NCI-H226 (cell line): ENCODE results near the gene PSMD13.
A peak's percentile ranks its signal among the peaks of the same experiment; 100 is the strongest.

Source experiments
- DNase-seq: peaks from one replicate; pipeline ENCODE4 v3.0.0-alpha.2; 2015

Gene PSMD13

GRCh38 chr11:205221-206001, 31.4 kb upstream of the PSMD13 start:
- DNase-seq, result no peak

GRCh38 chr11:206002-206384, 30.8 kb upstream of the PSMD13 start:
- no peak for DNase-seq

DNA sequence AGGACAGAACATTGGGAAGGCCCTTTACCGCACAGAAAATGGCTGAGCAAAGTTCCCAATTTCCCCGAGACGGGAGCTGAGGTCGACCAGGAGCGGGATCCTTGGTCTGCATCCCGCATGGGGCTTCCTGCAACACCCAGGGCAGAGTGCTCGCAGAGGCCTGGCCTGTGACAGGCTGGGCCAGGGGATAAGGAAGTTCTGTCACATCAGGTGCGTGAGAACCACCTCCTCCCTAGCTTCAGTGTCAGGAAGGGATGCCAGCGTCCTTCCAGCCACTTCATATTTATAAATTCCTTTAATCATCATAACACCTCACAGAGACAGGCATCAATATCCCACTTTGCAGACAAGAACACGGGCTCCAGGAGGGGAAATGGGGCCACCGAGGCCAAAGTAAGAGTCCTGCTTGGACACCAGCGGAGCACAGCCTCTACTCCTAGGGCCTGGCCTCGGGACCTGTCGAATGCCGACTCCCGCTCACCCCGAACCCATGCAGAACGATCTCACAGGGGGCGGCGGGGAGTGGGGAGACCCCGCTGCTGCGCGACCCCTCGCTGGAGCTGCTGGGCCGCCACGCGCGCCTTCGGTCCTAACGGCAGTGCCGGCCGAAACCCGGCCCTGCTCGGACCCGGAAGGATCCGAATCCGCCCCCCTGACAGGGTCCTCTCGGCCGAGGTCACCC, 30.1 kb upstream of the PSMD13 start:
- no peak for DNase-seq

DNA sequence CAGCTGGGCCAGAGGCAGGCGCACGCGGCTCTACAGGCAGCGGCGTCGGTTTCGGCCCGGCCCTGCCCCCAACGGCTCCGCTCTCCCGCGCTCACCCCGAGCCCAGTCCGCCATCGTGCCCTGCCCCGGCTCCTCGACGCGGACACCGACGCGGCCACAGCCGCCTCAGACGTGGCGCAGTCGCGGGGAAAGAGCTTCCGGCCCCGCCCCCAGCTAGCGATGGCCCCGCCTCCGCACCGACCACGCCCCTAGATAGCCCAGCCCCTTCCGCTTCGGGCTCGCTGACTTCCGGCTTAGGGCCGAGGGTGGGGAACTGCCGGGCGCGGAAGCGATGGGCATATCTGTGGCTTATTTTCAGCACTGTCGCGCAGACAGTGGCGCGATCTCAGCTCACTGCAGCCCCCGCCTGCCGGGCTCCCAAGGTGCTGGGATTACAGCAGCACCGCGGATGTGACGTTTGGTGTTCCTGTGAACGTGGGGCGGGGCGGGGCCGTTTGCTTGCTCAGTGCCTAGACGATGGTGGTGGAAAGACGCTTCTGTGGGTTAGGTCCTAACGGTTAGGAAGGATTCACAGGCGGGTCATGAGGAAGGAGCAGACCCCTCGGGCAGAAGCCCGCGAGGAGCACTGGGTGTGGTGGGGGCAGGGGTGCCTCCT, 29.4 kb upstream of the PSMD13 start, which contains the start of the genes BET1L and RIC8A:
TSS of gene BET1L (minus strand) at position 192 of the 655 bp plus-strand sequence. CDS start at position 114, 78 bp downstream.
TSS of gene RIC8A (plus strand) at position 501 of the 655 bp plus-strand sequence. CDS start 1,147 bp downstream, outside the sequence.
- peak; percentile 99 for DNase-seq

DNA sequence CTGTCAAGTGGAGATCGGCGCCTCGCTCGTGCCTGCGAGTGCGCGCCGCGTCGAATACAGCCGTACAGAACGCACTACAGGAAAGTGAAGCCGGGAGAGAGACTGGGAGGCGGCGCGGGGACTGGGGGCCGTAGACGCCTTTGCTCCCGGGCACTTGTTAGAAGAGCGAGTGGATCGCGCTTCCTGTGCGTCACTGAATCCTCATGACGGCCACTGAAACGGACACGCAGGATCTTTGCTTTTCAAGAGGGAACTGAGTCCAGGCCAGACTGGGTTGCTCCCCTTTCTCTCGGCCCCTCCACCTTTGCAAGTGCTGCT, 29.0 kb upstream of the PSMD13 start:
- DNase-seq, result peak; percentile 12

DNA sequence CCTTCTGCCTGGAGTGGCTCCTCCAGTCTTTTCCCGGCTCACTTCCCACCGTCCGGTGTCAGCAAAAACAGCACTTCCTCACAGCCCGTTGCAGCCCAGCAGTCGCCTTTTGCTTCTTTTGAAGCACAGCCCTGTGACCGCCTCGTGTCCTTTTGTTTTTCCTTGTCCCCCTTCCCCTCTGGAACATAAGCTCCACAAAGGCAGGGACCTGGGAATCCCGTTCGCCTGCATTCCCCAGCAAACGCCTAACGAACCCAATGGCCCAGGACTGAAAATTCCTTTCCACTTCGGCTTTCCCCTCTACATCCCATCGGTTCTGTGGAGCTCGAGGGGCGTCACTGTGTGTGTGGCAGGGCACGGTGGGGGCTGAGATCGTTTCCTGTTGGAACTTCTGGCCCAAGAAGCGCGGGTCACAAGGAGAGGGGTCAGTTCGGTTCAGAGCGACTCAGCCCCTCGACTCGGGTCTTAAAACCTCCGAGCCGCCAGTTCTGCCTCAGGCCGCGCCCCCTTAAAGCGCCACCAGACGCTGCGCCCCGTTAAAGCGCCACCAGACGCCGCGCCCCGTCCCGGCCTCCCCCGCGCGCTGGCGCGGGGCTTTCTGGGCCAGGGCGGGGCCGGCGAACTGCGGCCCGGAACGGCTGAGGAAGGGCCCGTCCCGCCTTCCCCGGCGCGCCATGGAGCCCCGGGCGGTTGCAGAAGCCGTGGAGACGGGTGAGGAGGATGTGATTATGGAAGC, 28.4 kb upstream of the PSMD13 start:
- peak; percentile 77 for DNase-seq

DNA sequence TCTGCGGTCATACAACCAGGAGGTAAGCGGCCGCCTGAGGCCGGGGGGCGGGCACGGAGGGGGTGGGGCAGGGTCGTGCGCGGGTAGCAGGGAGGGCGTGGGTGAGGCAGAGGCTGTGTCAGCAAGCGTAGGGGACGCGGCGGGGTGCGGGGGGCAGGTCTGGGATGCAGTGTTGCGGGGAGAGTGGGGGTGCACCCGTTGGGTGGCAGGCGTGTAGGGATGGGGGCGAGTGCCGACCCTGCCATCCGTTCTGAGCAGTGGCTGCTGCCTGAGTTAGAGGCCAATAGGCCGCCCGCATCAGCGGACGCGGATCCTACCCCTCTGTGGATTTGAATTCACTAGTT, 27.9 kb upstream of the PSMD13 start:
- no peak for DNase-seq

GRCh38 chr11:209275-210121, 27.3 kb upstream of the PSMD13 start:
- no peak for DNase-seq

- peak; percentile 76 for DNase-seq
Observed at GRCh38 chr11:210122-210802, 26.5 kb upstream of the PSMD13 start.

DNA sequence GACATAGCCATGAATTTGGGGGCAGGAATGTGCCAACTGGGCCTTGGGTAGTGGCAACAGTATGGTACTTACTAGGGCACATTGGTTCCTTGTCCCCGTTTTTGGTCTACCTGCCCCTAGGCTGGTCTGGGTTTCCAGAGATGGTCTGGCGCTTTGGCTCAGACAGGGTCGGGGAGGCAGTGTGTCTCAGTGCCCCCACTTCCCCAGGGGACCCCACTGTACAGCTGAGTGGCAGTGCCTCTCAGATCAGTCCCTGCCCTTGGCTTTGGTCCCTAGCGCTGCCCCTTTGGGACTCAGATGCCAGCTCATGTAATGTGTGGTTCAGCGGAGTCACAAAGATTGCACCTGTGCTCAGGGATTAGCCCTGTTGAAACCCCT, 26.0 kb upstream of the PSMD13 start:
- no peak for DNase-seq

- DNase-seq, result no peak
Observed at GRCh38 chr11:211295-211694, 25.5 kb upstream of the PSMD13 start.

DNA sequence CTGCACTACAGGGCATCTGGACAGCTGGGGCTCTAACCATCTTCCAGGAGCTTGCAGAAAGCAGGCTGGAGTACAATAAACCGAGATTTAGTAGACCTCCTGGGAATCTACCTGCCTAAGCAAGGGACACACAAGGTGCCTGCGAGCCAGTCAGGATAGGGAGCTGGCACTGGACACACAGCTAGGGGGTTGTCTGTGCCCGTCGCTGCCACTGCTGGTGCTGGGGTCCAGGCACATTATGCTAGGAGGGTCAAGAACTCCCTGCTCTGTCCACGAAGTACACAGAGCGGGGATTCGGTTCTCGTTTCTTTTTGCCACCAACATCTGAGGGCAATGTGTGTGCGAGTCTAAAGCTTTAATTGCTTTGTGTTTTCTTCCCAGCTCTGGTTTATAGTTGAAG, 25.0 kb upstream of the PSMD13 start:
- no peak for DNase-seq

DNA sequence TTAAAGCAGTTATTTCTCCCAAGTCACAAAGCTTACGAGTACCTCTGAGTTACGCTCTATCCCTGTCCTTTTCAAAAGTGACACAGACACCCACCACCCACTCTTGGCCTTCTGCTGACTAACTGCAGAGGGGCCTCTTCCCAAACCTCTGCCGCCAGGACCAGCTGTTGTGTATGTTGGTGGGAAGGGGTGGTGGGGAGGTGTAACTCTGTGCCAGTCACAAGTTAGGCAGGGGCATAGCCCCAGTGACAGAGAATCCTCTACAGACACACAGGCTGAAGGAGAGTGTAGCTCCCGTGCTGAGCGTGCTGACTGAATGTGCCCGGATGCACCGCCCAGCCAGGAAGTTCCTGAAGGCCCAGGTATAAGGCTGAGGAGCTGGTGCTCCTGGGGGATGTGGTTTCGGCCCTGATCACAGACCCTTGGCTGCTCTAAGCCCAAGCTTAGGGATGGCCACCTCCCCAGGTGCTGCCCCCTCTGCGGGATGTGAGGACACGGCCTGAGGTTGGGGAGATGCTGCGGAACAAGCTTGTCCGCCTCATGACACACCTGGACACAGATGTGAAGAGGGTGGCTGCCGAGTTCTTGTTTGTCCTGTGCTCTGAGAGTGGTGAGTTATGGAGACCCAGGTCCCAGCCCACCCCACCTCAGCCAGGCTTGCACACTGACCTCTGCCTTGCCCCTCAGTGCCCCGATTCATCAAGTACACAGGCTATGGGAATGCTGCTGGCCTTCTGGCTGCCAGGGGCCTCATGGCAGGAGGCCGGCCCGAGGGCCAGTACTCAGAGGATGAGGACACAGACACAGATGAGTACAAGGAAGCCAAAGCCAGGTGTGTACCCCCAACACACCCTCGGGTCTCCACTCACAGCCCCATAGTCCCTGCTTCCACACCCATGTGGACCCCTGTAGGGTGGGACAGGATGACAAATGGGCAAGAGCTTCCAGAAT, 24.4 kb upstream of the PSMD13 start:
- DNase-seq, result no peak

DNA sequence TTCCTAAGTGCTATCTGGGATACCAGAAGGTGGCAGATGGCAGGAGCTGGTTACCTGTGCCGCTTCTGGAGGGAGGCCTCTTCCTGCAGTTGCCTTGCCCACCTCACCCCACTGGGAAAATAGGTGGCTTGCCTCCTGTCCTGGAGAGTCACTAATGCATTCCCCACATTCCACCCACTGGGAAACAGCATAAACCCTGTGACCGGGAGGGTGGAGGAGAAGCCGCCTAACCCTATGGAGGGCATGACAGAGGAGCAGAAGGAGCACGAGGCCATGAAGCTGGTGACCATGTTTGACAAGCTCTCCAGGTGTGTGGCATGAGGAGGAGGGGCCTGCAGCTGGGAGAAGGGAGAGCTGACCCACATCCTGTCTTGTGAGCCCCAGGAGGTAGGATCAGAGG, 23.7 kb upstream of the PSMD13 start:
- DNase-seq, result no peak

GRCh38 chr11:214083-214482, 22.7 kb upstream of the PSMD13 start:
- no peak for DNase-seq

GRCh38 chr11:215581-216037, 21.2 kb upstream of the PSMD13 start:
- DNase-seq, result no peak

DNA sequence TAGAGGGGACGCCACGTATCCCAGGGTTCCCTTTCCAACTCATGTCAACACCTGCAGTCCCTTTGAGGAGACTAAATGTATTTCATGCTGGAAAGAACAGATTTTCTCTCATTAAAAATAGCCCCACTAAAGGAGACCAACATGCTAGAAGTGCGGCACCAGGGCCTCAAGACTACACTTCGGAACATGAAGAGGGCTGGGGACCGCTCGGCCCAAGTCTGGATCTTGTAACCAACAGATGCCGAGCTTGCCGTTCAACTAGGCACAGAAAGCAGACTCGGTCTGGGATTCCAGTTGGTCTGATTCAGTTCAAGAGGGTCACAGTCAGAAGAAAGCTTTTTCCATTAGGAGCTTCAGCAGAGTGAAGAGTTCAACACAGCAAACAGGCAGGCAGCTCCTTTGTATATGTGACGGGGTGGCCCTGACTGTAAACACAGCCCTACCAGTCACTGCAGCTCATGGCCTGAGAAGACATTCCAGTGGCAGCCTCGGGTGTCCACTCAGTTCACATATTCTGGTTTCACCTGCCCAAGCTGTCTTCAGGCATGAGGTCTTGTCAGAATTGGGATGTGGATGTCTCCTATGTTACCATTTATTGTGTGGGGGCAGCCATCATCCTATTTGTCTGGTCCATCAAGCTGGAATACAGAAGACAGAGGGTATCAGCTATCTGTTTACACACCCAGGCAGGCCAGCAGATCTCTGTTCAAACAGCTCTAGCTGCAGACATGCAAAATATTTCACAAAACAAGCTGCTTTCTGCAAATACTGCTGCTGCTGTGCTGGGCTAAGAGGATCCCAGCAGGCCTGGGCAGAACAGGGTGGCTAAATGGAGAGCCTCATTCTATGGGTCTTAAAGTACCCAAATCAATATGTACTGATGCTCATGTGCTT, 20.4 kb upstream of the PSMD13 start:
- DNase-seq, result no peak

DNA sequence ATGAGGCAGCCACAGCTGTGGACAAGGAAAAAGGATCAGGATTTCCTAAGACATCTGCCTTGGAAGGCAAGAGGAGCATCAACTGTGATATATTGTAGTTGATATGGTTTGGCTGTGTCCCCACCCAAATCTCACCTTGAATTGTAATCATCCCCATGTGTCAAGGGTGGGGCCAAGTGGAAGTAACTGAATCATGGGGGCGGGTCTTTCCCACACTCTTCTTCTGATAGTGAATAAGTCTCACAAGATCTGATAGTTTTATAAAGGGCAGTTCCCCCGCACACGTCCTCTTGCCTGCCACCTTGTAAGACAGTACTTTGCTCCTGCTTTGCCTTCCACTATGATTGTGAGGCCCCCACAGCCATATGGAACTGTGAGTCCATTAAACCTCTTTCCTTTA, 19.1 kb upstream of the PSMD13 start:
- no peak for DNase-seq

DNA sequence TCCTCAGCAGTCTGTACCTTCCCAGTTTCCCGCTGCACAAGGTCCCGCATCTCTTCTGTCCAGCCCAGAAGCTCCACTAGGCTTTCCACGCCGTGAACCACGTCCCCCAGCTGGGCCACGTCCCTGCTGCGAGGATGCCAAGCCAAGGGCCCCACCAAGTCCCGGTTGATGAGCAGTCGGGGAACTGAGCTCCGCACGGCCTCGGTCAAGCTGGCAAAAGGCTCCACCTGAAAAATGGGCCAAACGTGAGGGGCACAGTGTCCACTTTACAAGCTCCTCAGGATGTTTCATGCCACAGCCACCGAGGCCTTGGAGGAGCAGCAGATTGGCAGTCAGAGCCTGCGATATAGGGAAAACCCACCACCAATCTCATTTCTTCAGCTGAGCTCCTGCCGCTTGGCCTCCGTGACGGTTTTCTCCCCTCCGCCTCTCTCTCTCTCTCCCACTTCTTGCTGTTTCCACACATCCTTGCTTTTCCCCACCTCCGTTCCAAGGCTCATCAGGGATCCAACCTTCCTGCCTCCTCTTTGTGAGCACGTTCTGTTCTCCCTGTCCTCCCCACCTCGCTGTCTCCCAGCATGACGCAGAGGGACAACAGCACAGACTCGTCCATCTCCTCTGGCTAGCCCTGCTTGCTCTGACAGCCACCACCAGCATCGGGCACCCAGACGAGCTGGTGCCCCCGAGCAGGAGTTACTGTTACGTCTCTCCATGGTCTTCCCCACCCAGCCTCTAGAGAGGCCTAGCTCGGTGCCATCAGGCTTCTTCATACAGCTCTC, 17.8 kb upstream of the PSMD13 start:
- DNase-seq, result no peak
